Central memory CD4-positive, alpha-beta T cell (primary cell): Measurements from ENCODE around the gene CFAP251.
"Not testable (repeated sequence)": the region's sequence is repeated elsewhere in the genome, so short reads cannot be mapped to it uniquely, and the experiment has no call there.

Experiments used
- DNase-seq: peaks from one replicate; pipeline ENCODE4 v3.0.0; 2022

Gene CFAP251

DNA sequence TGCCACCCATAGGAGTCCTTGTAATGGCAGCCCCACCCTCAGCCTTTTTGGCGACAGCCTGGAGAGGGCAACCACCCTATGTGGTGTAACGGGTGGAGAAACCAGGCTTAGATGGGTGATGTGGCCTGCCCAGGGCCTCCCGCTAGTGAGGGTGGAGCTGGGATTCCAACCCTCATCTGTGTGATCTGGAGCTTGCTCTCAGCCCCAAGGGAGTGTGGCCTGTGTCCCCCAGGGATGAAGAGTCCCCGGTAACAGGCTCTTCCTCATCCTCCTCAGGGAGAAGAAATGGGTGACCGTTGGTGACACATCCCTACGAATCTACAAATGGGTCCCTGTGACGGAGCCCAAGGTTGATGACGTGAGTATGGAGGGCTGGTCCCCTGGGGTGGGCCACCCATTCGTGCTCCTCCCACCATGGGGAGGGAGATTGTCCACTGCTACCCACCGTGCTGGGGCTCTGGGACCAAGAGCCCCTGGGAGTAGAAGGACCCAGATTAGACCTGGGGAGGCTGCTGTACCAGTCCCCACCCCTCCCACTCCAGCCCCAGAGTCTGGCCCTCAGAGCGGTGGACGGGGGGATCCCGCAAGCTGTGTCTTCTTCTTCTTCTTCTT is 112.1 kb downstream of the CFAP251 start:
- no peak for DNase-seq

DNA sequence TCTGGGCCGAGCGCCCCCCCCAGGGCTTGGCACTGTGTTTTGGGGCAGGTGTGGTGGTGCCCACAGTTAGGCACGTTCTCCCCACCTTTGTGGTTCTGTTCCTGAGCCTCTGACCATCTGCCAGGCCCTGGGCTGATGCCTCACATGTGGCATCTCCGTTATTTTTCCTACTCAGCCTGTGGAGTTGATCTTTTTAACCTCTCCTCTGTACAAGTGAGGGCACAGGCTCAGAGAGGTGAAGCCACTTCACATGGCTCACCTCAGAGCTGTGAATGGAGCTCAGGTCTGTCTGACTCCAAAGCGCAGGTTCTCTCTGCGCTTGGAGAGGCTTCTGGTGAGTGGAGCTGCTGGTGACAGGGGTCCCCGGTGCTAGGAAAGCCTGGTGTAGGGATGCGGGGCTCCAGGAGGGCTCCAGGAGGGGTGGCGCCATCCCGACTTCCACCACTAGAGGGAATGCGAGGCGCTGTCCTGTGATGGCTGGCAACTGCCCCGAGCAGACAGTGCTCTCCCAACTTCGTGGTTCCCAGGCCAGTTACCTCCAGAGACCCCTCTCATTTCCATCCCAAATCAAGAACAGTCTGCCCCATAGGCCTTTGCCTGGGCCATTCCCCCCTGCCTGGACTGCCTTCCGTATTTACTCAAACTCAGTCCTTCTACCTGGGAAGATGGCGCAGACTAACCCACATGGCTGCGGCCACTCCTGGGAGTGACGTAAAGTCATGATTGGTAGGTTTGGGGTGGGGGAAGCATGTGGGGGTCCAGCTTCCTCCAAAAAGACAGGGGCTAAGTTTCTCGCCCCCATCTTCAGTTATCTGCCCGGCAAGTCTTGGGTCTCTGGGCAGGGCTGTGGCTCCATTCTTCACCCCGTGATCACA is 113.2 kb downstream of the CFAP251 start:
- DNase-seq = no peak

DNA sequence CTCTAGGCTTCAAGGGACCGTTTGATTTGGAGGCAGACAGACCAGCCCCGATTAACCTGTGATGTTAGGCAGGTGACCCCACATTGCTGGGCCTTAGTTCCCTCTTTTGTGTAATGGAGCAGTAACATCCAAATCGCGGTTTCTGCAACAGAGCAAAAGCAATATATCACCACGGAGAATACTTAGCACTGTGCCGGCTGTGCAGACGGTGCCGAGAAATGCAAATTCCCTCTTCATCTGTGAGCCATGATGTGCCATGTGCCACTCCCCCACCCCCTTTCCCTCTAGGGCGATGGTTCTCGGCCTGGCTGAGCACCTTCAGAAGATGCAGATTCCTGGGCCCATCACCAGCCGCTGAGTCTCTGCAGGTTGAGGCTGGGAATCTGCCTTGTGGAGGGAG is 114.2 kb downstream of the CFAP251 start:
- DNase-seq = no peak

DNA sequence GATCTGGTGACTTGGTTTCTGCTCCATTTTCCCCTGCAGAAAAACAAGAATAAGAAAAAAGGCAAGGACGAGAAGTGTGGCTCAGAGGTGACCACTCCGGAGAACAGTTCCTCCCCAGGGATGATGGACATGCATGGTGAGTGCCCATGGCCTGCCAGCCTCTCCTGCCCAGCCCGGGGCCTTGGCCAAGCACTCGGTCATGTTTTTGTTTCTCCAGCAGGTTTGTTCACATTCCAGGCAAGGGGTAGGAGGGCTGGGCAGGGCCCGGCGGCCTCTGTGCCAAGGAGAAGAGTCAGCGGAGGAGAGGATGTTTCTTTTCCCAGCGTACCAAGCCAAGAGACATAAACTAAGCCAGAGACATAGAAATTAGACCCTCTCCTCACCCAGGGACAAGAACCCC is 116.9 kb downstream of the CFAP251 start:
- no peak for DNase-seq

DNA sequence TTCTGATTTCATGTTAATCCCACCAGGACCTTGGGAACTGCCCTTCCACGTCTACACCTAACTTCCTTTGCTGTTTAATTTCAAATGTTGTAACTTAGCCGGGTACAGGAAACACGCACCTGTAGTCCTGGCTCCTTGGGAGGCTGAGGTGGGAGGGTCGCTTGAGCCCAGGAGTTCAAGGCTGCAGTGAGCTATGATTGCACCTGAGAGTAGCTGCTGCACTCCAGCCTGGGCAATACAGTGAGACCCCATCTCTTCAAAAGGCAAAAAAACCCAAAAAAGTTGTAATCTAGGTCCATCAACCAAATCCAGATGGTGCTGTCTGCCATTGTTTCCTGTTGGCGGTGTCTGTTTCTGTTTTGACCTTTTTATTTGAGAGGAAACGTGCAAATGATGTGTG is 117.8 kb downstream of the CFAP251 start:
- DNase-seq = no peak

DNA sequence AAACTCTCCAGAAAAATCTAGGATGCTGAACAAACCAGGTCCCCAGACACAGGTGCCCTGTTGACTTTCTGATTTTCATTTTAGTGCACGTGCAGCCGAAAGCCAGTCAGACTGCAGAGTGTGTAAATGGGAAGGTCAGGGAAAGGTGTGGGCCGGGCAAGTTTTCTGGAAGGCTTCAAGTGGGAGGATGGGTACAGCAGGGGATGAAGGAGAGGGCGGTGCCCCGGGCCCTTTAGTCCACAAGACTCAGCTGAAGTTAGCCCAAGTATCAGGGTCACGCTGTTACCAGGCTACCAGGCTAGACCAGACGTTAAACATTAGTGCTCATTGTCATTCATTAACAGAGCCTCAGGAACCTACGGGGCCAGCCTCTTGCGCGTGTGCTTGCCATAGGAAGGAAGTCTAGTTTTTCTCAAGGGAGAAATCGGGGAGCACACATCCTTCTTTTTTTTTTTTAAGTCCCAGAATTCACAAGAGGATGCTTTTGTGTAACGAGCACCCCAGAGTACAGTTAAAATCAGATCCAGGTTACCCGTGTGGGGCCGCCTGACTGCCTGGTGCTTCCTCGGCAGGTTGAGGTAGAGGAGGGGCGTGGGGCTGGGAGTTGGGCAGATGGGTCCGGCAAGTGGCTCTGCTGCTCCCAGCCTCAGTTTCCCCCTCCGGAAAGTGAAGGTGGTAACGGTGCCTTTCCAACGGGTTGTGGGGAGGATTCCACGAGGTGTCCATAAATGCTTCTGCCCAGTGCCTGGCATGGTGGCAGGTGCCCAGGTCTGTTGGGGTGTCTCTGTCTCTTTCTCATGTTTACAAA is 122.4 kb downstream of the CFAP251 start:
- no peak for DNase-seq

DNA sequence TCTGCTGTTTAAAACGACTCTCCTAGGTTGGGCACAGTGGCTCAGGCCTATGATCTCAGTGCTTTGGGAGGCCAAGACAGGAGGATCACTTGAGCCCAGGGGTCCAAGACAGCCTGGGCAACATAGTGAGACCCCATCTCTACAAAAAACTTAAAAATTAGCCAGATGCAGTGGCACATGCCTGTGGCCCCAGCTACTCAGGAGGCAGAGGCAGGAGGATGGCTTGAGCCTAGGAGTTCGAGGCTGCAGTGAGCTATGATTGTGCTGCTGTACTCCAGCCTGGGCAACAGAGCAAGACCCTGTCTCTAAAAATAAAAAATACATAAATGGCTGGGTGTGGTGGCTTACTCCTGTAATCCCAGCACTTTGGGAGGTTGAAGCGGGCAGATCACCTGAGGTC is 123.1 kb downstream of the CFAP251 start:
- not testable (repeated sequence) for DNase-seq

DNA sequence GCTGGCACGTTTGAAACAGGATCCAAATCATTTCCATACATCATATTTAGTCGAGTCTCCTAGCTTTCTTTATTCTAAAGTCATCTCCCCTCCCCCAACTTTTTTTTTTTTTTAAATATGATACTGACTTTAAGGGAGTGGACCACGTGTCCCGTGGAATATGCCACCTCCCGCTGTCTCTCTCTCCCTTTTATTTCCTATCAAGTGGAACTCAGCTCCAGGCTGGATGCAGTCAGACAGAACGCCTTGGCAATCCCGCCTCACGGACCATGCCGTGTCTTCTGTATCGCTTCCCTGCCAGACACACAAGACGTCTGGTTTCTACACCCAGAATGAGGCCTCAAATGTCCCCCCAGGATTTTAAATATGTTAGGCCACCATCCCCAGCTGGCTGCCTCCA is 124.5 kb downstream of the CFAP251 start:
- no peak for DNase-seq

DNA sequence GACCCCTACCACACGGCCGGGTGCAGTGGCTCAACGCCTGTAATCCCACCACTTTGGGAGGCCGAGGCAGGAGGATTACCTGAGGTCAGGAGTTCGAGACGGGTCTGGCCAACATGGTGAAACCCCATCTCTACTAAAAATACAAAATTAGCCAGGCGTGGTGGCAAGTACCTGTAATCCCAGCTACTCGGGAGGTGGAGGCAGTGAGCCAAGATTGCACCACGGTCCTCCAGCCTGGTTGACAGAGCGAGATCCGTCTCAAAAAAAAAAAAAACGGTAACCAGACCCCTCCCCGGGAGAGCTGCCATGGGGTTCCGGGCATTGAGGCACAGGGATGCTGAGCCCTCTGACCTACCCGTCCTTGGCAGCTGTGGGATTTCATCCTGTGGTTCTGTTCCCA is 125.1 kb downstream of the CFAP251 start:
- DNase-seq = no peak

DNA sequence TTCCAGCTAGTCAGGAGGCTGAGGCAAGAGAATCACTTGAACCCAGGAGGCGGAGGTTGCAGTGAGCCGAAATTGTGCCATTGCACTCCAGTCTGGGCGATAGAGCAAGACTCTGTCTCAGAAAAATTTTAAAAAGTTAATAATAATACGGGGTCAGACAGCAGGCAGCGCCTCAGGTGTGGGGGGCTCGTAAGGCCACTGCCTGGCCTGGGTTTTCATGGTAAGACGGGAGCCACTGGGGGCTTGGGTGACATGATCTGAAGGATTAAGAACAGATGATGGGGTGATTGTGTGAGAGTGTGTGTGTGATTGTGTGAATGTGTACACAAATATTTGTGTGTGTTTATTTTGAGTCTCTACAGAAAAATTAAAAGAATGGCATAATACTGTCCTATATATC is 126.9 kb downstream of the CFAP251 start:
- DNase-seq = no peak

DNA sequence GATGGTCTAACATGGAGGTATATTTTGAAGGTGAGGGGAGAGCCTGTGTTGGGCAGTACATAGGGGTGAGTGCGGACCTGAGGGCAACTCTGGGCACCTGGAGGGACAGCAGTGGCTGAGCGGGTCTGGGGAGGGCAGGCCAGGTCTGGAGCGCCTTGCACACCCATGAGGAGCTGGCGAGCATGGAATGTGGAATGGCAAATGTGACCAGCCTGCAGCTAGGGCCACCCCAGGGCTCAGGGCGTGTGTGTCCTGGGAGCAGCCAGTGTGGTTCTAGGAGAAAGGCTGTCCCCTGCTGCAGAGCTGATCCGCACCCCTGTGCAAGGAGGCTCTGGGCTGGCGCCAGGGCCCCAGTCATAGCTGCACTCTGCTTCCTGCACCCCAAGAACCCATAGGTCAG is 127.8 kb downstream of the CFAP251 start:
- no peak for DNase-seq

DNA sequence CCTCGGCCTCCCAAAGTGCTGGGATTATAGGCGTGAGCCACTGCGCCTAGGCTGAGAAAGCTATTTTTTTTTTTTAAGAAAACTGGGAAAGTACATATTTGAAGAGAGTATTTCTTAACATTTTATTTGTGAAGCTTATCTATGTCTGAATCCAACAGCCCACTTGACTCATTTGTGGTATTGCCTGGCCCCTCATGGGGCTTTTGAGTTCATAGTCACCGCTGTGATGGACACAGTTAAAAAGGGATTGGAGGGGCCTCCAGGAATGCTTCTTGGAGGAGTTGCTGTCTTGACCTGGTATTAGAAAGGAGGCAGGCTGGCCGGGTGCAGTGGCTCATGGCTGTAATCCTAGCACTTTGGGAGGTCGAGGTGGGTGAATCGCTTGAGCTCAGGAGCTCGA is 129.8 kb downstream of the CFAP251 start:
- no peak for DNase-seq

DNA sequence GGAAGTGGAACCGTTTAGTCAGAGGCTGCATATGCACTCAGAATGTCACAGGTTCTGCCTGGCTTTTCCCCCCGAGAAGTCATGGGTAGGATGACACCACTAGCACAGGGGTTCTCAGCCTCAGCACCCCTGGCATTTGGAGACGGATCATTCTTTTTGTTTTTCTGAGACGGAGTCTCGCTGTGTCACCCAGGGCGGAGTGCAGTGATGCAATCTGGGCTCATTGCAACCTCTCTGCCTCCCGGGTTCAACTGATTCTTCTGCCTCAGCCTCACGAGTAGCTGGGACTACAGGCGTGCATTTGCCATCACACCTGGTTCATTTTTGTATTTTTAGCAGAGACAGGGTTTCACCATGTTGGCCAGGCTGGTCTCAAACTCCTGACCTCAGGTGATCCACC is 131.4 kb downstream of the CFAP251 start:
- DNase-seq = no peak

DNA sequence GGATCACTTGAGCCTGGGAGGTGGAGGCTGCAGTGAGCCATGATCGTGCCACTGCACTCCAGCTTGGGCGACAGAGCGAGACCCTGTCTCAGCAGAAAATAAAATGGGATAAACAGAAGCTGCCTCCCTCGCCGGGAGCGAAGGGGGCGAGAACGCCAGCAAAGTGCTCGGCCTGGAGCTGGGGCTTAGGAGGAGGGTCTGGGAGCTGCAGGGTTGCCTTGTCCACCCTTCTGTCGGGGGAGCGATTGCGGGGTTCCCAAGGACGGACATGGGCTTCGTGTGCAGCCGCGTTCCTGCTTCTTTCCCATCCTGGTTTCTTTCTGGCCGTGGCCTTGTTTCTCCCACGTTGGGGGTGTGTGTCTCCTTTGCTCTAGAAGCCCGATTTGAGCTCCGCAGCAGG is 132.3 kb downstream of the CFAP251 start:
- DNase-seq = no peak

DNA sequence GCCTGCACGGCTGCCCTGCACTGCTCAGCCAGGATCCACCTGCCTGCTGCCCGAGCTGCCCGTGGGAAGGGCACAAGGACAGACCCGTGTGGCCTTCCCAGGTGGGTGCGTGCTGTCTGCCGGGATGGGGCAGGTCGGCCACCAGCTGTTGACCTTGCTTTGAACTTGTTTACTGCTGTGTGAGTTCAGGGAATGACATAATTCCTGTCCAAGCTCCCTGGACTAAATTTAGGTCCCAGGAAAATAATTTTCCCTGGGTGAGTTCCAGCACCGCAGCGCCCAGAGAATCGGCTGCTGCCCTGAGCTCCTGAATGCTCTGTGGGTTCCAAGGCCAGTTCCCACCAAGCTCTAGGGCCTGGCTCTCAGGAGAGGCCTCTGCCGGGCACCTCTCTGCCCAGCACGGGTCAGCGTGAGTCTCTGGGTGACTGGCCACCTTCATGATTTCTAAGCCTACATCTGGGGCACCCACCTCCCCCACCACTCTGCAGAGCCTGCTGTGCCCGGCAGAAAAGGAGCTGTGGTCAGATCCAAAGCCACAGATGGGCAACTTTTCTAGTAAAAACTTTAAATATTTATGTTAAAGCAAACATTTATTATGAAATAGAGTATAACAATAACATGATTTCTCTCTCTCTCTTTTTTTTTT is 133.0 kb downstream of the CFAP251 start:
- no peak for DNase-seq

DNA sequence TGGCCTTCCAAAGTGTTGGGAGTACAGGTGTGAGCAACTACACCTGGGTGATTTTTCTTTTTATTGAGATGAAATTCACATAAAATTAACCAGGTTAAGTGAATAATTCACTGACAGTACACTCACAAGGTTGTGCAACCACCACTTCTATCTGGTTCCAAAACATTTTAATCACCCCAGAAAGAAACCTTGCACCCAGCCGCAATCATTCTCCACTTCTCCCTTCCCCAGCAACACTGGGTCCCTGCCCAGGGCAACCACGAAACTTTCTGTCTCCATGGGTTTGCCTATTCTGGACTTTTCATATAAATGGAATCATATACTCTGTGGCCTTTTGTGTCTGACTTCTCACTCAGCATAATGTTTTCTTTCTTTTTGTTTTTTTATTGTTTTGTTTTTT is 133.9 kb downstream of the CFAP251 start:
- no peak for DNase-seq
